ENCODE measurements around the gene LYRM1.
"Not testable (repeated sequence)": the region's sequence is repeated elsewhere in the genome, so short reads cannot be mapped to it uniquely, and the experiment has no call there.

The LYRM1 gene

GRCh38 chr16:20902426-20902825 lies 1.9 kb downstream of the LYRM1 start:
- no peak for DNase-seq (ENCODE audit: low read depth)

DNA sequence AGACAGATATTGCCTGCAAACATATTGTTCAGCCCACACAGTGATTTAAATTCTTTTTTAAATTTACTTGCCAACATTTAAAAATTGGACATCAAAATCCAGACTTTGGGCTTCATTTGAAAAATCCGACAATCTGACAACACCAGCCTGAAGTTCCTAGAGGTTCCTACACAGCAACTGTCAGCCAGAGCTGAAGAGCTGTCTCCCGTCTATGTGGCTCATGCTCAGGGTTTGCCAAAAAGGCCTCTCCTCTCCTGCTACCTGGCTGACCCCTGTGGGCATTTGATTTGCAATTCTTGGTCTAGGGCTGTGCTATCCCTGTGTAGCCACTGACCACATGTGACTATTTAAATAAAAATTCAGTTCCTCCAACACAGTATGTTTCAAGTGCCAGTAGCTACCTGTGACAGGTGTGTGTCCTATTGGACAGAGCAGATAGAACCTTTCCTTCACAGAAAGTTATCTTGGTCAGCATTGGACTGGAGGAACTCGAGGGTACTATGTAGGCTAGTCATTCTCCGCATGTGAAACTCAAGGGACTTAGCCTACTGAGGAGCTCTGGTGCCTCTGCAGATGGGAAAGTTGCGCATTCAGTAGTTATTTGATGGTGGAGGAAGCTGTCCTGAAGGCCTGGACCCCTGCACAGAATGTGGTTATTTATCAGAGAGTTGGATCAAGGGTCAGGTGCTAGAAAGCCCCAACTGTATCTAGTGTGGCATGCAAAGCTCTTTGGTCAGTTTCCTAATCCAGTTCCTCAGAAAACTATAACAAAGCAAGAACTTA lies 2.7 kb downstream of the LYRM1 start:
- DNase-seq (ENCODE audit: low read depth) = no peak

GRCh38 chr16:20903899-20904506 lies 3.4 kb downstream of the LYRM1 start:
- no peak for DNase-seq (ENCODE audit: low read depth)

GRCh38 chr16:20904507-20905081 lies 4.0 kb downstream of the LYRM1 start:
- no peak for DNase-seq (ENCODE audit: low read depth)

GRCh38 chr16:20905576-20905975 lies 5.0 kb downstream of the LYRM1 start:
- DNase-seq (ENCODE audit: low read depth) = no peak

DNA sequence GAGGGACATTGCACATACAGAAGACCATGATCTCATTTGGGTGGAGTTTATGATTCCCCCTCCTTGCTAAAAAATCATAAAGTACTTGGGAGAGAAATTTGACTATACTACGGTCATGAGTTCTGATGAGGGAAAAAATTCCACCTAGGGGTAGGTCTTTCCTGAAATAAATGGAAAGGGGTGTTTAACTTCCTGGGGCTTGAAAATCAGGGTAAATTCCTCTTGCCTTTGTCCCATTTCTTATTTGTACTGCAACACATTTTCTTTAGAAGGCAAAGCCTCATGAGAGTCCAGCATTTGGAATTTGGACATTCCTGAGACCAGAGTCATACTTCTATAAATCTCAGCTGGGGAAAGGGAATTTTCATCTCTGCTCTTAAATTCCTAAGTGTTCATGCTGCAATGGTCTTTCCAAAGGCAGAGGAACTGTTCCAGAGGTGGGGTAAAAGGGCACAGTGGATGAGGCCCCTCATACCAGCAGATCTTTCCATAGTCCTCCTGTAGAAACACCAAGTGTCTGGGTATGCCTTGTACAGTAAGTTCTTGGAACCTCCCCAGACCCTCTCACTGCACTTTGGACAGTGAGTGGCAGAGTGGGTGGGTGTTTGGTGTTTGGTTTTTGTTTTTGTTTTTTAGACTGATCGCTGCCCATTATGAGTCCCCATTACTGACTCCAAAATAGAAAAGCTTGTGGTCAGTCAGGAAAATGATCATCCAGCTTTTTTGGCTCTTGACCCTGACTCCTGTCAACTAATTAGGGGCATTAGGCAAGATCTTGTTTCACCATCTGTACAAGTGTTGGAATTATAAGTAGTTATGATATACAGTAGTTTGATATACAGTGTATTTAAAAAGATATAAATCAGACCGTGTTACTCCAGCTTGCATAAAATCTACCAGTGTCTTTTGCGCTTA lies 6.0 kb downstream of the LYRM1 start:
- DNase-seq (ENCODE audit: low read depth) = no peak

DNA sequence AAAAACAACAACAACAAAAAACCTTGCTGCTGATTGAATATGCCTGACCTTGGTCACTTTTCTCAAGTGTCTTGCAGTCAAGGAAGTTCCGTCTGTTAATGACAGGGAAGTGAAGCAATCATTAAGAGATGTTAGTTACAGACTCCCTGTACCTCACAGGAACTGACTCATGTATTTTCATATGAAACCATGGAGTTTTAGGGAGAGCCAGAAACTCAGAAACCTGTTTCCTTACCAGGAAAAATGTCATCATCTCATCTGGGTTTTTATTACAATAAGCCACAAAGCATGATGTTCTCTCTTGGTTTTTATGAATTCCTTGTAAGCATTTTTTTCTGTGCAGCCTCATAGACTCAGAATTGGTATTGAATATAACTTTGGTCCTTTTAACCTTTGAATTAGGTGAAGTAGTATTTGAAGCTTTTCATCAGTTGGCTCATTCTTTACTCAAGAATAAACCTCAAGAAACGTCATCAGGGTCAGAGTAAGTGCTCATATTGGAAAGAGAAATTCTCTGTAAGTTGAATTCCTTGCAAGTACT lies 10.3 kb downstream of the LYRM1 start:
- DNase-seq (ENCODE audit: low read depth) = no peak

DNA sequence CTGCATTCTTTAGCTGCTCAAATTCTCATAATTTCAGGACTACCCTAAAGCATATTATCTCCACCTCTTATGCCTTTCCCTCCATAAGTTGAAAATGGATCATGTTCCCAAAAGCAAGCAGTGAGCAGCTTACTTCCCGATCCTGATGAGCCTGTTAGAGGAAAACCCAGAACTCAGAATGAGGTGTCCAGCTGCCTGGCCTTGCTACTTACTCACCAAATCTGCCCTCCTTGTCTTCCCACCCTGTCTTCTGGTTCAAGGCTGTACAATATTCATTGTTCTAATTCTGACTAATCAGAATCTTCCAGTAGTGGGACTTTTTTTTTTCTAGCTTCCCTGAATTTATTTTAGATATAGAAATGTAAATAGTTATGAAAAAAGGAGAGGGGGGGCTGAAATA lies 10.8 kb downstream of the LYRM1 start:
- no peak for DNase-seq (ENCODE audit: low read depth)

DNA sequence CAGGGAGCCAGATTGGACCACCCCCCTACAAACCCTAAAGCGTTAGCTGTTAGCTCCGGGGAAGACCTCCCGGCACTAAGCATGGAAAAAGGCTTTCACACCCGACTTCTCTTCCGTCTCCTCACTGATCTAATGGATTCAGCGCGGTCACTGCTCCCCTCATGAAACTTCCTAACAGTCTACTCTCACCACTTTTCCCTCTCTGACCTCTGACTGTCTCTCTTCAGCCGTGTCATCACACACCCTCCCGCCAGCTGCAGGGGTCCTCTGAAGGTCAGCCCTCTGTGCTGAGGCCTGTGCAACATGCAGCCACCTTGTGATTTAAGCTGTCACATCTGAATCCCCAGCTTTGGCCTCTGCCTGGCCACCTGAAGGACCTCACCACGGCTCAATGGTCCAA lies 15.7 kb downstream of the LYRM1 start:
- DNase-seq (ENCODE audit: low read depth) = no peak

GRCh38 chr16:20916942-20917341 lies 16.4 kb downstream of the LYRM1 start:
- no peak for DNase-seq (ENCODE audit: low read depth)

- no peak for DNase-seq (ENCODE audit: low read depth)
These were observed 18.1 kb downstream of the LYRM1 start for GRCh38 chr16:20918486-20919239.

DNA sequence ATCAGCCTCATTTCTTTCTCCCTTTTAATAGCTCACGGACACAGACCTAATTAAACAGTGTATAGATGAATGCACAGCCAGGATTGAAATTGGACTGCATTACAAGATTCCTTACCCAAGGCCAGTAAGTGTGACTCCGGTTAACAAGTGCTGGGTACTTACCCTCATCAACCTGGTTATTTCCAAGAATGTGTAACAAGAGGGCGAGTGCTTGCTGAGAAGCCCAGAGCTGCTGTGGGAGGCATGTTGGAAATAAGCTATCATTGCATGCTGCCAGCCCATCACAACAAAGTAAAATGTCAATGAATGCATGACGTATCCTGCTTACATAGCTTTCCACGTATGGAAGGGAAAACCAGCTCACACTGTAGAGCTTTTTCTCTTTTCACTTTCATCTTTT lies 19.5 kb downstream of the LYRM1 start:
- no peak for DNase-seq (ENCODE audit: low read depth)

GRCh38 chr16:20920799-20921198 lies 20.2 kb downstream of the LYRM1 start:
- DNase-seq (ENCODE audit: low read depth) = no peak

- DNase-seq (ENCODE audit: low read depth) = no peak
These were observed 23.3 kb downstream of the LYRM1 start for GRCh38 chr16:20923876-20924275.

- DNase-seq (ENCODE audit: low read depth) = no peak
These were observed 25.2 kb downstream of the LYRM1 start for GRCh38 chr16:20925751-20926150.

DNA sequence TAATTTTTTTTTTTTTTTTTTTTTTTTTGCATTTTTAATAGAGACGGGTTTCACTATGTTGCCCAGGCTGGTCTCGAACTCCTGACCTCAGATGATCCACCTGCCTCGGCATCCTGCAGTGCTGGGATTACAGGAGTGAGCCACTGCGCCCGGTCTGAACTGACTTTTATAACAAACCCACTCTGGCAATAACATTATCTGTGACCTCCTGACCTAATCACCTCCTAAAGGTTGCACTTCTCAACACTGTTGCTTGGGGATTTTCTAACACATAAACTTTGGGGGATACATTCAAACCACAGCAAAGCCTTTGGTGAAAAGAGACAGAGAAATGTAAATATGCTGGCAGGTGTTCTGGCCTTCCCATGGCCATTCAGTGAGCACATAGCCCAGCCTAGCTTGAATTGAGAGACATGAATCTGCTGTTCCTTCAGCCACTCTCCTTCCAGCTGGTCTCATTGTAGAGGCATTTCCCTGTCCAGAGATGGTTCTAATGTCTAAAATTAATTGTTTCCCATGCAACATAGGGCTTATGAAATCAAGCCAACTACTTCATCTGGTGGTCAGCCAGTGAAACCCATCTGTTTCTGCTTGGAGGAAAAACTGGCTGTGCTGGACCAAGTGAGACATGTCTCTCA lies 28.3 kb downstream of the LYRM1 start:
- DNase-seq (ENCODE audit: low read depth) = no peak

- not testable (repeated sequence) for DNase-seq (ENCODE audit: low read depth)
These were observed 29.2 kb downstream of the LYRM1 start for GRCh38 chr16:20929676-20930364.

DNA sequence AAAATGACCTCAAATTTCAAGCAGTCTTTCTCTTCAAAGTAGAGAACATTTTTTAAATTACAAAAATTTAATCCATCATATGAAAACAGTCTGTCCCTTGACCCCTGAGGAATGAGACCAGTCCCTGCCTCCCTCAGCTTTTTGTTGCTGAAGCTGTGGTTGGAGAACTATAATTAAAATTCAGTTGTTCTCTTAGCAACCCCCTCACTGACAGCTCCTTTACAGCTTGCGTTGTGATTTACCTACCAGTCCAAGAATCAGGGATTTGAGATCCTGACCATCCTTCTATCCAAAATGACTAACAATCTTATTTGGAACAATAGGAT lies 29.8 kb downstream of the LYRM1 start:
- no peak for DNase-seq (ENCODE audit: low read depth)

DNA sequence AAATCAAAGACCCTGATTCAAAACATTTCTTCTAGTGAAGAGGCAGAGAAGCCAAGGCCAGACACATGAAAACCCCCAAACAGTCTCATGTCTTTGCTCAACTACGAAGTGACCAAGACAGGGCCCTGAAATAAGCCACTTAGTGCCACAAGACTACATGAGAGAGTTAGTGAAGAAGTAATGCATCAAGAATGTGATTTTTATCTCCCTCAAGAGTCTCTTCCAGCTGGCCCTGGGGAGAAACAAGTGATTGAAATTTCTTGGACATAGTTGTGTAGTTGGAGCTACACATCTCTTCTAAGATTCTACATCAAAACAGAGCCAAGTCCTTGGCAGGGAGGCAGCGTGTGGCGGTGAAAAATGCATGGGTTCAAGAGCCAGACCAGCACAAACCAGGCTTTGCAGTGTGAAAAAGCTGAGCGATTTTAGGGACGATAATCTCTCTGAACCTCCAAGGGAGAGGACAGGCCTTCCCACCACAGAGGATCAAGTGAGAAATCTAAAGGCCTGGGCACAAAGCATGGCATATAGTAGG lies 30.6 kb downstream of the LYRM1 start:
- DNase-seq (ENCODE audit: low read depth) = no peak

DNA sequence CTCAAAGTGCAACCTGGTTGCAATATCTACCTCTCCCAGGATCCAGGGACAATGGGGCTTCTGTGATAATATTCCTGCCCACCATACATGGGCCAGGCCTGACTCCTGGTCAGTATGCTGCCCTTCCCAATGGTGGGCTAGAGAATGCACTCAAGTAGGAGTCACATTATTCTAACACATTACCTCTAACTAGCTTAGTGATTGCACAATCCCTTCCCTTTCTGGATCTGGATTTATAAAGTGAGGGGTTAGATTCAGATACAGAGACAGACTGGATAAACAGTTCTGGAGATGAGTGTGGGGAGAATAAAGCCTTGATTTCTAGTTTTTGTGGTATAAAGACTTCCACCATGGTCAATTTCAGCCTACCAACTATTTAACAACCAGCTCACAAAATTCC lies 33.0 kb downstream of the LYRM1 start:
- no peak for DNase-seq (ENCODE audit: low read depth)

Measured in stimulated activated CD8-positive, alpha-beta memory T cell treated with anti-CD3 and anti-CD28 coated beads, Interleukin-15, amount 100 ng/mL, for 1 hour (primary cell).